DND-41 (cell line): ENCODE data around the gene P3H3.
A peak's percentile ranks its signal among the peaks of the same experiment; 100 is the strongest.
"Not testable (repeated sequence)": the region's sequence is repeated elsewhere in the genome, so short reads cannot be mapped to it uniquely, and the experiment has no call there.

Experiments
- ATAC-seq: fragments of 200-7000 bp; cut with Tn5 transposase; 3 replicates; pipeline ENCODE4 v1.9.1; 2021; ENCODE audit warnings: low read depth; ENCODE audit not compliant: insufficient read depth
- DNase-seq: peaks from one replicate; pipeline ENCODE4 v3.0.0-alpha.2; 2020
- H2AFZ ChIP-seq: 2 replicates; pipeline ENCODE4 v1.6.0; 2012; ENCODE audit warnings: low read depth, low read length
- H3K27ac ChIP-seq: 2 replicates; pipeline ENCODE4 v1.5.1; 2012; ENCODE audit warnings: low read length, inconsistent platforms
- H3K27me3 ChIP-seq: fragments of 200-600 bp; sonication (generic); 2 replicates; pipeline ENCODE4 v1.6.0; 2012; ENCODE audit warnings: low read length, mild to moderate bottlenecking, inconsistent platforms; ENCODE audit not compliant: insufficient read depth, poor library complexity
- H3K36me3 ChIP-seq: 2 replicates; pipeline ENCODE4 v1.5.1; 2012; ENCODE audit warnings: low read length, inconsistent platforms; ENCODE audit not compliant: insufficient read depth
- H3K4me1 ChIP-seq: 2 replicates; pipeline ENCODE4 v1.5.1; 2012; ENCODE audit warnings: mild to moderate bottlenecking, low read length; ENCODE audit not compliant: insufficient read depth
- H3K4me2 ChIP-seq: 2 replicates; pipeline ENCODE4 v1.6.0; 2012; ENCODE audit warnings: mild to moderate bottlenecking, moderate library complexity, low read length, inconsistent platforms; ENCODE audit not compliant: insufficient read depth
- H3K4me3 ChIP-seq, 2 experiments: fragments of 200-600 bp in 1 of 2; shearing (Covaris generic) in 1 of 2; 2 replicates each; pipeline ENCODE4 v1.5.1; 2012 to 2016; ENCODE audit warnings: inconsistent platforms in 2 of 2, low read length in 2 of 2, mild to moderate bottlenecking in 2 of 2, low read depth in 1 of 2, moderate library complexity in 1 of 2
- H3K79me2 ChIP-seq: 2 replicates; pipeline ENCODE4 v1.6.0; 2012; ENCODE audit warnings: low read length, inconsistent platforms; ENCODE audit not compliant: insufficient read depth
- H3K9ac ChIP-seq: 2 replicates; pipeline ENCODE4 v1.6.0; 2012; ENCODE audit warnings: low read depth, mild to moderate bottlenecking, inconsistent platforms, low read length, moderate library complexity
- H3K9me3 ChIP-seq: 2 replicates; pipeline ENCODE4 v1.5.1; 2012; ENCODE audit warnings: low read length, moderate library complexity, mild to moderate bottlenecking, inconsistent platforms; ENCODE audit not compliant: insufficient read depth, severe bottlenecking
- H4K20me1 ChIP-seq: 2 replicates; pipeline ENCODE4 v1.6.0; 2012; ENCODE audit warnings: low read length; ENCODE audit not compliant: insufficient read depth
- EZH2 ChIP-seq: IDR thresholded peaks from 3 replicates; pipeline ENCODE4 v1.6.1; 2012; ENCODE audit warnings: borderline replicate concordance, low read depth, mild to moderate bottlenecking, moderate library complexity, low read length, inconsistent platforms; ENCODE audit not compliant: severe bottlenecking
- TF ChIP-seq, protein P1 (sequence below): IDR thresholded peaks from 2 replicates; pipeline ENCODE4 v1.5.1; 2012; ENCODE audit warnings: borderline replicate concordance, low read length, moderate library complexity, mild to moderate bottlenecking; ENCODE audit not compliant: poor library complexity, severe bottlenecking; ENCODE audit errors: extremely low read depth

Gene P3H3

DNA sequence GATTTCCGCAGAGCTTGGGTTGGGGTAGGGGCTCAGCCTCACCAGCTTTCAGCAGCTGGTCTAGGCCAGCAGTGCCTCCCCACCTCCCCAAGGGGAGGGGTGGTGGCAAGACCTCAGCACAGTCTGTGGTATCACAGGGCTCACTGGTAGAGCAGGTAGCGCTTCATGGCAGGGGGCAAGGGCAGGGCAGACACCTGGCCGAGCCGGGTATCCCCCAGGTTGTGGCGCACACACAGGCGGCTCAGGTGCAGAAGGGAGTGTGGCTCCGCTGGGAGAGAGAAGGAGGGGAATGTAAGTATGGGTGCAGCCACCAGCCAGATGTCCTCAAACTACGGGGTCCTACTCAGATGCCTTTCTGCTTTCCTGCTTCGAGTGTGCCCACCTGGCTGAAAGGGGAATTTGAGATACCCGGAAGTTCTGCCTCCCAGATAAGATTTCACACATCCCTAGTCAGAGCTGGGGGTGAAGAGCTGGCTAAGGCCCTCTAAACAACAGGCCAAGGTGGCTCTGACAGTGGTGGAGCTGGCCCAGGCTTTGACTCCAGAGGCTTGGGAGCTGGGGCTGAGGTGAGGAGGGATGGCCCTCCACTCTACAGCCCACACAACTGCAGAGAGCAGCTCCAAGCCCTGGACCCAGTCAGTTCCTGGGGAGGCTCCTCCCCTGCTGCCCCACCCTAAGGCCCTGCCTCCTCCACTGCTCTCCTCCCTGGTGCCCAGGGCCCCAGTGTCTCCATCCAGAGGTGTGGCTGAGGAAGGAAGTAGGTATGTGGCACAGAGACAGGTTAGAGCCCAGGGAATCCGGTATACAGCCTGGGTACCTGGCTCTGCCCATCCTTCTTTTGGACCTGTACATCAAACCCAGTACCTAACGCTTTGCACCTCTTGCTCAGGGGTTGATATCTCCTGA, 43.1 kb downstream of the P3H3 start:
- ATAC-seq = no peak
- peaks cover 70% of the 10 kb centered on the region for H3K4me1 ChIP-seq
- no peak for TF ChIP-seq EZH2
- TF ChIP-seq, protein P1, sequence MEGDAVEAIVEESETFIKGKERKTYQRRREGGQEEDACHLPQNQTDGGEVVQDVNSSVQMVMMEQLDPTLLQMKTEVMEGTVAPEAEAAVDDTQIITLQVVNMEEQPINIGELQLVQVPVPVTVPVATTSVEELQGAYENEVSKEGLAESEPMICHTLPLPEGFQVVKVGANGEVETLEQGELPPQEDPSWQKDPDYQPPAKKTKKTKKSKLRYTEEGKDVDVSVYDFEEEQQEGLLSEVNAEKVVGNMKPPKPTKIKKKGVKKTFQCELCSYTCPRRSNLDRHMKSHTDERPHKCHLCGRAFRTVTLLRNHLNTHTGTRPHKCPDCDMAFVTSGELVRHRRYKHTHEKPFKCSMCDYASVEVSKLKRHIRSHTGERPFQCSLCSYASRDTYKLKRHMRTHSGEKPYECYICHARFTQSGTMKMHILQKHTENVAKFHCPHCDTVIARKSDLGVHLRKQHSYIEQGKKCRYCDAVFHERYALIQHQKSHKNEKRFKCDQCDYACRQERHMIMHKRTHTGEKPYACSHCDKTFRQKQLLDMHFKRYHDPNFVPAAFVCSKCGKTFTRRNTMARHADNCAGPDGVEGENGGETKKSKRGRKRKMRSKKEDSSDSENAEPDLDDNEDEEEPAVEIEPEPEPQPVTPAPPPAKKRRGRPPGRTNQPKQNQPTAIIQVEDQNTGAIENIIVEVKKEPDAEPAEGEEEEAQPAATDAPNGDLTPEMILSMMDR = no peak
- H3K4me2 ChIP-seq = peak overlapping the region; percentile 99
- H3K36me3 ChIP-seq = peaks cover 57% of the 10 kb centered on the region
- H3K9me3 ChIP-seq = no peaks in the 10 kb centered on the region
- H3K27me3 ChIP-seq = no peaks in the 10 kb centered on the region
- no peak overlapping the region for H2AFZ ChIP-seq
- DNase-seq = peak; percentile 34
- peaks cover 52% of the 10 kb centered on the region for H3K79me2 ChIP-seq
- peak overlapping the region; percentile 80 for H3K27ac ChIP-seq
- H4K20me1 ChIP-seq = peaks cover 49% of the 10 kb centered on the region
- peak overlapping the region; percentile 89 for H3K9ac ChIP-seq
- peak overlapping the region in 1 of 2 experiments; percentile 95; a peak in 2 of 4 replicates for H3K4me3 ChIP-seq

DNA sequence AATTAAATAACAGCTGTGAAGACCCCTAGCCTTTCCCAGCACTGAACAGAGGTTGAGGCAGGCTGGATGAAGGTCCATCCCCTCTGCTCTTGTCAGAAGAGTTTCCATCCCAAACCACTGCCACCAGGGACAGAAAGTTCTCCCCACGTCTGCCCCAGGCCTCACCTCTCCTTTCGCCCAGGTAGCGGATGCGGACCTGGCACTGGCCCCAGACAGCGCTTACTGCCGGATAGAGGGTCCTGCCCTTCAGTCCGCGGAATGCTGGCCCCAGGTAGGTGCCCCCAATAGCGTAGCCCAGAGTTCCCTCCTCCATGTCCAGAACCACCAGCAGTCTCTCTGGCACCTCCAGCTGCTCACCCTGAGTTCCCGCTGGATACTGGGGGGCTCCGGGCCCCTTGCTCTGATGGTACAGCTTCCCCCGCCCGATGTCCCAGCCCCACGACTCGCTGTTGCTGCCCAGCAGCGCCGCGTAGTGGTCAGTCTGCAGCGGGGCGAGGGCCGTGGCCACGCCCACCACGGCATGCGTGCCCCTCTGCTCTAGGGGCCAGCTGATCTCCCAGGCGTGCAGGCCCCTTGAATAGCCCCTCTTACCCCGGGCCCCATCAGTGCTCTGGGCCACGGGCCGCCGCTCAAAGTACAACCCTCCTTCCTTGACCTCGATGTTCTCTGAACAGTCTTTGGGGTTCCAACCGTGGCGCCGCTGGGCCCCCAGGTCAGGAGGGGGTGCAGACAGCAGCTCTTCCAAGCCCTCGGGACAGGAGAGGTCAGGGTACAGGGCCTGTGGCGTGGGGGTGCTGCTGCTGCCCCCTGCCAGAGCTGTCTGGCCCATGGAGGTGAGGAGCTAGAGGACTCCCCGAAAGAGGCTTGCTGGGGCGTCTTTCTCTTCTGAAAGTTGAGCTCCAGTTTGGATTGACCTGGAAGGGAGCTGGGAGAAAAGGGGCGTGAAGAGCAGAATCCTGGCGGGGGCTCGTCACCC, 44.2 kb downstream of the P3H3 start:
- peaks cover 60% of the 10 kb centered on the region for H3K36me3 ChIP-seq
- H3K79me2 ChIP-seq = peaks cover 51% of the 10 kb centered on the region
- H3K9me3 ChIP-seq = no peaks in the 10 kb centered on the region
- peak overlapping the region; percentile 68 for H2AFZ ChIP-seq
- peaks cover 61% of the 10 kb centered on the region for H3K4me1 ChIP-seq
- peak overlapping the region; percentile 87 to 95 for H3K4me3 ChIP-seq
- no peaks in the 10 kb centered on the region for H3K27me3 ChIP-seq
- TF ChIP-seq, protein P1 = peak; percentile 98
- TF ChIP-seq EZH2 = no peak
- H3K27ac ChIP-seq = peak overlapping the region; percentile 80
- peaks cover 45% of the 10 kb centered on the region for H4K20me1 ChIP-seq
- H3K4me2 ChIP-seq = peak overlapping the region; percentile 99
- peak overlapping the region; percentile 89 for H3K9ac ChIP-seq
- peak; percentile 88 for DNase-seq
- ATAC-seq = peak; percentile 49

DNA sequence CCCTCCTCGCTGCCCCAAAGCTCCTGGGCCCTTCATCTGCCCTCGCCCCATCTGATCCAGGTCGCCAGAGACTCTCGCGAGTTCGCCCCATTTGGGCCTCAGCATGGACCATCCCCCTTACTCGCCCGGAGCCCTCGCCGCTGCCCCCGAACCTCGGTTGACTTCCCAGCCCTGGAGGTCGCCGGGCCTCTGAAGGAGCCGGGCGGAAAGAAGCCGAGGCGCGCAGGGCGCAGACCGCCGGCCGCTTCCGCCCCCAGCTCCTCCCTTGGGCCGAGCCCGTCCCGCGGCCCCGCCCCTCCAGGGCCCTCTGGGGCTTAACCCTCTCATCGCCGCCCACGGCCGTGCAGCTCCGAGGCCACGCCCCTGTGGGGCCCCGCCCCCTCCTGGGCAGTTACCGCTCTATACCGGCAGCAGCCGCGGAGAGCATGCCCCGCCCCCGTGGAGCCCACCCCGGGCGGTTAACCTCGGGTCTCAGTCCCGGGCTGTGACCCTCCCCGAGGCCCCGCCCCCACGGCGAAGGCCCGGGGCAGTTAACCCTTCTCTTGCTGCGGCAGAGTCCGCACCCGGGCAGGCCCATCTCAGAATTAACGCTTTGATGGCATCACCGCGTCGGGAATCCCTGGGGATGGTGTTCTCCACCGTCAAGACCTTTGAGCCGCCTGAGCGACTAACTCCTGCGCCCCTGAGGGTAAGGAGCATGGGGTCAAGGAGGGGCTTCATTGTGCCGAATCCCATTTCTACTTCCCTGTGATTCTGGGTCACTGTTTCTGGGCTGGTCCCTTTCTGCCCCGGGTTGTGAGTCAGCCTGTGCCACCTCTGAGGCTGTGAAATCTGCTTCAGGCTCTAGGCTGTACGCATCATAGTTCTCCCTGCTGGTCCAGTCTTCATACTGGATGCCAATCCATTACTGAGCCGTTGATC, 45.1 kb downstream of the P3H3 start, which contains the start of gene SPSB2:
Gene SPSB2 (minus strand): TSS at position 210 of the 921 bp plus-strand sequence. CDS start 402 bp downstream, outside the sequence.
- ATAC-seq (peak; percentile 82), DNase-seq (peak; percentile 99)
- Histone ChIP-seq H3K4me1 (peaks cover 58% of the 10 kb centered on the region), H3K27me3 (no peaks in the 10 kb centered on the region), H4K20me1 (peaks cover 41% of the 10 kb centered on the region), H3K79me2 (peaks cover 41% of the 10 kb centered on the region), H3K4me3 (peak within 1 kb of the TSS; percentile 87 to 95), H3K9ac (peak within 1 kb of the TSS; percentile 89), H3K27ac (peak within 1 kb of the TSS; percentile 80), H3K9me3 (no peaks in the 10 kb centered on the region), H3K4me2 (peak within 1 kb of the TSS; percentile 99), H3K36me3 (peaks cover 56% of the 10 kb centered on the region), H2AFZ (peak within 1 kb of the TSS; percentile 89)
- TF ChIP-seq, protein P1 = no peak
- TF ChIP-seq EZH2 = no peak

DNA sequence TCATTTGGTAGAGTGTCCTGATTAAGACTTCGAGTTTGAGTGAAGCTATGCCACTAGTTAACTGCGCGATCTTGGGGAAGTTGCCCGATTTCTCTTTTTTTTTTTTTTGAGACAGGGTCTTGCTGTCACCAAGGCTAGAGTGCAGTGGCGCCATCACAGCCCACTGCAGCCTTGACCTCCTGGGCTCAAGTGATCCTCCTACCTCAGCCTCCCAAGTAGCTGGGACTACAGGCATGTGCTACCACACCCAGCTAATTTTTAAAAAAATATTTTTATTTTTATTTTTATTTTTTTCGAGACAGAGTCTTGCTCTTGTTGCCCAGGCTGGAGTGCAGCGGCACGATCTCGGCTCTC, 45.8 kb downstream of the P3H3 start:
- Histone ChIP-seq H2AFZ (peak overlapping the region; percentile 89), H3K9ac (peak overlapping the region; percentile 89), H3K79me2 (peaks cover 35% of the 10 kb centered on the region), H3K4me3 (peak overlapping the region; percentile 87 to 95; a peak in 3 of 4 replicates), H3K36me3 (peaks cover 50% of the 10 kb centered on the region), H4K20me1 (peaks cover 35% of the 10 kb centered on the region), H3K4me1 (peaks cover 51% of the 10 kb centered on the region), H3K4me2 (peak overlapping the region; percentile 99), H3K27ac (peak overlapping the region; percentile 77)
- ATAC-seq, H3K9me3 ChIP-seq, DNase-seq, H3K27me3 ChIP-seq: not testable (repeated sequence)

DNA sequence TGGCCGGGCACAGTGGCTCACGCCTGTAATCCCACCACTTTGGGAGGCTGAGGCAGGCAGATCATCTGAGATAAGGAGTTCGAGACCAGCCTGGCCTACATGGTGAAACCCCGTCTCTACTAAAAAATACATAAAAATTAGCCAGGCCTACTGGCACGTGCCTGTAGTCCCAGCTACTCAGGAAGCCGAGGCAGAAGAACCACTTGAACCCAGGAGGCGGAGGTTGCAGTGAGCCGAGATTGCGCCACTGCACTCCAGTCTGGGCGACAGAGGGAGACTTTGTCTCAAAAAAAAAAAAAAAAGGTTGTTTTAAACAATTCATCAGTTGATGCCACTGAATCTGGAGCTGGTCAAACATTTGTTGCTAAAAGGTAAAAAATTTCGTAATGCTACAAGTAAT, 51.6 kb downstream of the P3H3 start:
- not testable (repeated sequence) for H3K9ac ChIP-seq, H3K4me1 ChIP-seq, H3K4me3 ChIP-seq, H3K27ac ChIP-seq, H3K27me3 ChIP-seq, H4K20me1 ChIP-seq, ATAC-seq, H3K4me2 ChIP-seq, H3K79me2 ChIP-seq, H2AFZ ChIP-seq, DNase-seq, H3K9me3 ChIP-seq
- H3K36me3 ChIP-seq = peaks cover 25% of the 10 kb centered on the region
